GM19240 (cell line): ENCODE data around the gene PIK3C3.

Experiments used
- DNase-seq: peaks from one replicate; pipeline ENCODE4 v3.0.0; 2011; ENCODE audit warnings: low spot score; ENCODE audit not compliant: insufficient read length

Gene PIK3C3

GRCh38 chr18:42114310-42114943 lies 159.4 kb downstream of the PIK3C3 start:
- DNase-seq = peak; percentile 34

GRCh38 chr18:42126586-42126985 lies 171.6 kb downstream of the PIK3C3 start:
- no peak for DNase-seq

GRCh38 chr18:42131066-42131929 lies 176.3 kb downstream of the PIK3C3 start:
- no peak for DNase-seq

- DNase-seq = no peak
These were observed 176.9 kb downstream of the PIK3C3 start for GRCh38 chr18:42131930-42132244.
